Neural cell (in vitro differentiated cells): ENCODE data around the gene AVL9.

Experiments
- EP300 ChIP-seq: fragments of 450-650 bp; conservative IDR thresholded peaks from 2 replicates; pipeline ENCODE4 v1.6.1; 2014; ENCODE audit warnings: antibody characterized with exemption, mild to moderate bottlenecking, moderate library complexity; ENCODE audit not compliant: poor library complexity, severe bottlenecking
- EZH2 ChIP-seq: fragments of 200-600, 300-800 bp; shearing (Covaris generic), sonication (generic); IDR thresholded peaks from 2 replicates; pipeline ENCODE4 v1.6.1; 2014; ENCODE audit warnings: antibody characterized with exemption, low read length, borderline replicate concordance, mild to moderate bottlenecking; ENCODE audit not compliant: insufficient read depth, poor library complexity, severe bottlenecking
- POLR2AphosphoS5 ChIP-seq: IDR thresholded peaks from 2 replicates; pipeline ENCODE4 v1.6.1; 2012
- RAD21 ChIP-seq: fragments of 450-650 bp; conservative IDR thresholded peaks from 2 replicates; pipeline ENCODE4 v1.6.1; 2014; ENCODE audit warnings: antibody characterized with exemption, mild to moderate bottlenecking, moderate library complexity
- SMC3 ChIP-seq: fragments of 450-650 bp; conservative IDR thresholded peaks from 2 replicates; pipeline ENCODE4 v1.6.1; 2014; ENCODE audit warnings: antibody characterized with exemption, mild to moderate bottlenecking, moderate library complexity; ENCODE audit not compliant: poor library complexity
- TF ChIP-seq, protein P1 (sequence below): fragments of 450-650 bp; IDR thresholded peaks from 2 replicates; pipeline ENCODE4 v1.5.1; 2014; ENCODE audit warnings: antibody characterized with exemption, mild to moderate bottlenecking, moderate library complexity; ENCODE audit not compliant: poor library complexity, severe bottlenecking
- TF ChIP-seq, protein P2 (sequence below): IDR thresholded peaks from 2 replicates; pipeline ENCODE4 v1.6.1; 2012; ENCODE audit warnings: borderline replicate concordance

DNA sequence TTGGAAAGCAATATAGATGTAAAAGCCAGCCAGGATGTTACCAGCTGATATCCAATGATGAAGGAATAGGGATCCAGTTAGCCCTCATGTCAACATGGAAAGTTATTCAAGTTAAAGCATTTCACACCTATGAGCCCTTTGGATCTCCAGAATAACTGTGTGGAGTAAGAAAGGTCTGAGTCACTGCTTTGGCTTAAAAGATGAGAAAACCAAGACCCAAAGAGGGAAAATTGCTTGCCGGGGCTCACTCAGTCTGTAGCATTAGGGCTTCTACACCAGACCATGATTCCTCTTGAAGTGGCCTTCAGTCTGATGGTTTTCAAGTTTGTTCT lies 17.7 kb upstream of the AVL9 start:
- TF ChIP-seq, protein P1, sequence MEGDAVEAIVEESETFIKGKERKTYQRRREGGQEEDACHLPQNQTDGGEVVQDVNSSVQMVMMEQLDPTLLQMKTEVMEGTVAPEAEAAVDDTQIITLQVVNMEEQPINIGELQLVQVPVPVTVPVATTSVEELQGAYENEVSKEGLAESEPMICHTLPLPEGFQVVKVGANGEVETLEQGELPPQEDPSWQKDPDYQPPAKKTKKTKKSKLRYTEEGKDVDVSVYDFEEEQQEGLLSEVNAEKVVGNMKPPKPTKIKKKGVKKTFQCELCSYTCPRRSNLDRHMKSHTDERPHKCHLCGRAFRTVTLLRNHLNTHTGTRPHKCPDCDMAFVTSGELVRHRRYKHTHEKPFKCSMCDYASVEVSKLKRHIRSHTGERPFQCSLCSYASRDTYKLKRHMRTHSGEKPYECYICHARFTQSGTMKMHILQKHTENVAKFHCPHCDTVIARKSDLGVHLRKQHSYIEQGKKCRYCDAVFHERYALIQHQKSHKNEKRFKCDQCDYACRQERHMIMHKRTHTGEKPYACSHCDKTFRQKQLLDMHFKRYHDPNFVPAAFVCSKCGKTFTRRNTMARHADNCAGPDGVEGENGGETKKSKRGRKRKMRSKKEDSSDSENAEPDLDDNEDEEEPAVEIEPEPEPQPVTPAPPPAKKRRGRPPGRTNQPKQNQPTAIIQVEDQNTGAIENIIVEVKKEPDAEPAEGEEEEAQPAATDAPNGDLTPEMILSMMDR: no peak
- TF ChIP-seq EZH2: no peak
- no peak for TF ChIP-seq EP300
- no peak for TF ChIP-seq RAD21
- TF ChIP-seq SMC3: no peak
- TF ChIP-seq, protein P2, sequence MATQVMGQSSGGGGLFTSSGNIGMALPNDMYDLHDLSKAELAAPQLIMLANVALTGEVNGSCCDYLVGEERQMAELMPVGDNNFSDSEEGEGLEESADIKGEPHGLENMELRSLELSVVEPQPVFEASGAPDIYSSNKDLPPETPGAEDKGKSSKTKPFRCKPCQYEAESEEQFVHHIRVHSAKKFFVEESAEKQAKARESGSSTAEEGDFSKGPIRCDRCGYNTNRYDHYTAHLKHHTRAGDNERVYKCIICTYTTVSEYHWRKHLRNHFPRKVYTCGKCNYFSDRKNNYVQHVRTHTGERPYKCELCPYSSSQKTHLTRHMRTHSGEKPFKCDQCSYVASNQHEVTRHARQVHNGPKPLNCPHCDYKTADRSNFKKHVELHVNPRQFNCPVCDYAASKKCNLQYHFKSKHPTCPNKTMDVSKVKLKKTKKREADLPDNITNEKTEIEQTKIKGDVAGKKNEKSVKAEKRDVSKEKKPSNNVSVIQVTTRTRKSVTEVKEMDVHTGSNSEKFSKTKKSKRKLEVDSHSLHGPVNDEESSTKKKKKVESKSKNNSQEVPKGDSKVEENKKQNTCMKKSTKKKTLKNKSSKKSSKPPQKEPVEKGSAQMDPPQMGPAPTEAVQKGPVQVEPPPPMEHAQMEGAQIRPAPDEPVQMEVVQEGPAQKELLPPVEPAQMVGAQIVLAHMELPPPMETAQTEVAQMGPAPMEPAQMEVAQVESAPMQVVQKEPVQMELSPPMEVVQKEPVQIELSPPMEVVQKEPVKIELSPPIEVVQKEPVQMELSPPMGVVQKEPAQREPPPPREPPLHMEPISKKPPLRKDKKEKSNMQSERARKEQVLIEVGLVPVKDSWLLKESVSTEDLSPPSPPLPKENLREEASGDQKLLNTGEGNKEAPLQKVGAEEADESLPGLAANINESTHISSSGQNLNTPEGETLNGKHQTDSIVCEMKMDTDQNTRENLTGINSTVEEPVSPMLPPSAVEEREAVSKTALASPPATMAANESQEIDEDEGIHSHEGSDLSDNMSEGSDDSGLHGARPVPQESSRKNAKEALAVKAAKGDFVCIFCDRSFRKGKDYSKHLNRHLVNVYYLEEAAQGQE: no peak
- TF ChIP-seq POLR2AphosphoS5: no peak
